Measurements from ENCODE around the gene TRAPPC3.

TRAPPC3 gene

GRCh38 chr1:36128126-36128904, 21.0 kb downstream of the TRAPPC3 start:
- no peak for DNase-seq (ENCODE audit: low read depth in 2 of 2, low spot score in 1 of 2)

GRCh38 chr1:36126797-36127500, 22.3 kb downstream of the TRAPPC3 start:
- DNase-seq (ENCODE audit: low read depth in 2 of 2, low spot score in 1 of 2), result no peak

- no peak for DNase-seq (ENCODE audit: low read depth in 2 of 2, low spot score in 1 of 2)
Measured at GRCh38 chr1:36126005-36126716, 23.1 kb downstream of the TRAPPC3 start.

- DNase-seq (ENCODE audit: low read depth in 2 of 2, low spot score in 1 of 2), result no peak
Measured at GRCh38 chr1:36125129-36125991, 23.9 kb downstream of the TRAPPC3 start, which contains the start of gene COL8A2. COL8A2 (minus strand) TSS chr1:36125222; CDS start chr1:36100242, 24,980 bp downstream.

- DNase-seq (ENCODE audit: low read depth in 2 of 2, low spot score in 1 of 2), result no peak
Measured at GRCh38 chr1:36124404-36125128, 24.7 kb downstream of the TRAPPC3 start.

GRCh38 chr1:36123356-36123755, 25.9 kb downstream of the TRAPPC3 start:
- no peak for DNase-seq (ENCODE audit: low read depth in 2 of 2, low spot score in 1 of 2)

- DNase-seq (ENCODE audit: low read depth in 2 of 2, low spot score in 1 of 2), result no peak
Measured at GRCh38 chr1:36122062-36123030, 26.9 kb downstream of the TRAPPC3 start.

GRCh38 chr1:36119456-36119855, 29.8 kb downstream of the TRAPPC3 start:
- no peak for DNase-seq (ENCODE audit: low read depth in 2 of 2, low spot score in 1 of 2)

GRCh38 chr1:36118447-36119204, 30.7 kb downstream of the TRAPPC3 start:
- DNase-seq (ENCODE audit: low read depth in 2 of 2, low spot score in 1 of 2), result no peak

- DNase-seq (ENCODE audit: low read depth in 2 of 2, low spot score in 1 of 2), result no peak
Measured at GRCh38 chr1:36116901-36117300, 32.4 kb downstream of the TRAPPC3 start.

GRCh38 chr1:36115931-36116330, 33.4 kb downstream of the TRAPPC3 start:
- no peak for DNase-seq (ENCODE audit: low read depth in 2 of 2, low spot score in 1 of 2)

- no peak for DNase-seq (ENCODE audit: low read depth in 2 of 2, low spot score in 1 of 2)
Measured at GRCh38 chr1:36115200-36115669, 34.1 kb downstream of the TRAPPC3 start.

- DNase-seq (ENCODE audit: low read depth in 2 of 2, low spot score in 1 of 2), result no peak
Measured at GRCh38 chr1:36114371-36114770, 34.9 kb downstream of the TRAPPC3 start.

- no peak for DNase-seq (ENCODE audit: low read depth in 2 of 2, low spot score in 1 of 2)
Measured at GRCh38 chr1:36112823-36113222, 36.5 kb downstream of the TRAPPC3 start.

GRCh38 chr1:36111151-36111550, 38.1 kb downstream of the TRAPPC3 start:
- no peak for DNase-seq (ENCODE audit: low read depth in 2 of 2, low spot score in 1 of 2)

GRCh38 chr1:36109041-36109679, 40.1 kb downstream of the TRAPPC3 start:
- DNase-seq (ENCODE audit: low read depth in 2 of 2, low spot score in 1 of 2), result no peak

GRCh38 chr1:36108314-36108713, 41.0 kb downstream of the TRAPPC3 start:
- no peak for DNase-seq (ENCODE audit: low read depth in 2 of 2, low spot score in 1 of 2)

GRCh38 chr1:36107394-36107793, 41.9 kb downstream of the TRAPPC3 start:
- DNase-seq (ENCODE audit: low read depth in 2 of 2, low spot score in 1 of 2), result no peak
